WTC11 (cell line): Measurements from ENCODE around the gene PAF1. TPM values are rescaled to one million over a fixed set of nuclear protein-coding genes. Genes with fewer than 3 reads are reported as not detected.

Experiments used
- ATAC-seq: fragments of 200-7000 bp; cut with Tn5 transposase; 2 replicates; pipeline ENCODE4 v1.10.0; 2021; ENCODE audit warnings: mild to moderate bottlenecking, moderate library complexity
- CTCF ChIA-PET: fragments of 300-600 bp; sonication (Branson Sonifier 250); formaldehyde crosslinking; loops from one replicate; lab custom pipeline; 2021; ENCODE audit warnings: antibody characterized with exemption; lab: Charles Lee
- POLR2A ChIA-PET: fragments of 350-600 bp; sonication (Branson Sonifier 250); formaldehyde crosslinking; loops from one replicate; lab custom pipeline; 2021; ENCODE audit warnings: antibody characterized with exemption; lab: Charles Lee
- DNase-seq: peaks from one replicate; pipeline ENCODE4 v3.0.0; 2021; ENCODE audit warnings: low spot score
- H3K27ac Mint-ChIP-seq: 2 replicates; pipeline ENCODE4 v1.8.0; 2021; ENCODE audit warnings: mixed read lengths
- H3K27me3 Mint-ChIP-seq: 2 replicates; pipeline ENCODE4 v1.8.0; 2021; ENCODE audit warnings: low read depth, mild to moderate bottlenecking, moderate library complexity, mixed read lengths
- H3K36me3 Mint-ChIP-seq: 2 replicates; pipeline ENCODE4 v1.8.0; 2021; ENCODE audit warnings: mixed read lengths
- H3K4me1 Mint-ChIP-seq: 2 replicates; pipeline ENCODE4 v1.8.0; 2022; ENCODE audit warnings: mixed read lengths
- H3K4me3 Mint-ChIP-seq: 2 replicates; pipeline ENCODE4 v1.8.0; 2021; ENCODE audit warnings: mild to moderate bottlenecking, moderate library complexity, mixed read lengths
- H3K9me3 Mint-ChIP-seq: 2 replicates; pipeline ENCODE4 v1.8.0; 2021; ENCODE audit warnings: mixed read lengths
- CBFB ChIP-seq: sonication (generic); formaldehyde crosslinking; IDR thresholded peaks from 2 replicates; pipeline ENCODE4 v1.8.1; 2022; ENCODE audit warnings: mild to moderate bottlenecking, low read depth, missing genetic modification reagents
- CREM ChIP-seq: sonication (generic); formaldehyde crosslinking; IDR thresholded peaks from 2 replicates; pipeline ENCODE4 v1.8.1; 2022; ENCODE audit warnings: mild to moderate bottlenecking, missing genetic modification reagents, moderate library complexity
- FOXJ3 ChIP-seq: sonication (generic); formaldehyde crosslinking; IDR thresholded peaks from 2 replicates; pipeline ENCODE4 v1.9.0; 2021; ENCODE audit warnings: missing genetic modification reagents, mild to moderate bottlenecking, borderline replicate concordance
- FOXK1 ChIP-seq: sonication (generic); formaldehyde crosslinking; IDR thresholded peaks from 2 replicates; pipeline ENCODE4 v1.8.0; 2022; ENCODE audit warnings: mild to moderate bottlenecking, moderate library complexity, missing genetic modification reagents
- FOXP1 ChIP-seq: sonication (generic); formaldehyde crosslinking; IDR thresholded peaks from 2 replicates; pipeline ENCODE4 v1.8.0; 2022; ENCODE audit warnings: missing genetic modification reagents, mild to moderate bottlenecking, moderate library complexity, borderline replicate concordance
- GABPB1 ChIP-seq: sonication (generic); formaldehyde crosslinking; IDR thresholded peaks from 2 replicates; pipeline ENCODE4 v1.8.1; 2023; ENCODE audit warnings: mild to moderate bottlenecking, missing genetic modification reagents
- JUN ChIP-seq: sonication (generic); formaldehyde crosslinking; IDR thresholded peaks from 2 replicates; pipeline ENCODE4 v1.8.0; 2023; ENCODE audit warnings: mild to moderate bottlenecking, missing genetic modification reagents
- KAT7 ChIP-seq: sonication (generic); formaldehyde crosslinking; IDR thresholded peaks from 2 replicates; pipeline ENCODE4 v1.8.1; 2023; ENCODE audit warnings: missing genetic modification reagents, mild to moderate bottlenecking, borderline replicate concordance
- SP1 ChIP-seq: sonication (generic); formaldehyde crosslinking; conservative IDR thresholded peaks from 2 replicates; pipeline ENCODE4 v1.8.1; 2022; ENCODE audit warnings: missing genetic modification reagents
- TEAD4 ChIP-seq: sonication (generic); formaldehyde crosslinking; IDR thresholded peaks from 2 replicates; pipeline ENCODE4 v1.8.0; 2022; ENCODE audit warnings: mild to moderate bottlenecking, missing genetic modification reagents
- ZNF138 ChIP-seq: sonication (generic); formaldehyde crosslinking; conservative IDR thresholded peaks from 2 replicates; pipeline ENCODE4 v1.8.1; 2022; ENCODE audit warnings: mild to moderate bottlenecking, moderate library complexity, missing genetic modification reagents
- ZNF263 ChIP-seq: sonication (generic); formaldehyde crosslinking; IDR thresholded peaks from 2 replicates; pipeline ENCODE4 v1.8.1; 2022; ENCODE audit warnings: low read depth, mild to moderate bottlenecking, moderate library complexity, missing genetic modification reagents
- ZNF416 ChIP-seq: fragments of 250-450 bp; sonication (Bioruptor Pico); IDR thresholded peaks from 2 replicates; pipeline ENCODE4 v1.9.0; 2021; ENCODE audit warnings: mild to moderate bottlenecking, inconsistent platforms
- ZNF671 ChIP-seq: fragments of 250-450 bp; sonication (Bioruptor Pico); IDR thresholded peaks from 2 replicates; pipeline ENCODE4 v1.8.0; 2021; ENCODE audit warnings: mild to moderate bottlenecking
- total RNA-seq: library from RNA; stranded (reverse); gene quantifications from 3 replicates; pipeline ENCODE4 v1.2.3, GENCODE V29; 2021
- TF ChIP-seq, protein P1 (sequence below): sonication (generic); formaldehyde crosslinking; IDR thresholded peaks from 2 replicates; pipeline ENCODE4 v1.8.0; 2023; ENCODE audit warnings: missing genetic modification reagents, mild to moderate bottlenecking, borderline replicate concordance
- TF ChIP-seq, protein P2 (sequence below): sonication (generic); formaldehyde crosslinking; IDR thresholded peaks from 2 replicates; pipeline ENCODE4 v1.8.1; 2022; ENCODE audit warnings: missing genetic modification reagents, borderline replicate concordance

PAF1 gene
- total RNA-seq, 1 experiment from 2014 or later: 27.8 TPM

DNA sequence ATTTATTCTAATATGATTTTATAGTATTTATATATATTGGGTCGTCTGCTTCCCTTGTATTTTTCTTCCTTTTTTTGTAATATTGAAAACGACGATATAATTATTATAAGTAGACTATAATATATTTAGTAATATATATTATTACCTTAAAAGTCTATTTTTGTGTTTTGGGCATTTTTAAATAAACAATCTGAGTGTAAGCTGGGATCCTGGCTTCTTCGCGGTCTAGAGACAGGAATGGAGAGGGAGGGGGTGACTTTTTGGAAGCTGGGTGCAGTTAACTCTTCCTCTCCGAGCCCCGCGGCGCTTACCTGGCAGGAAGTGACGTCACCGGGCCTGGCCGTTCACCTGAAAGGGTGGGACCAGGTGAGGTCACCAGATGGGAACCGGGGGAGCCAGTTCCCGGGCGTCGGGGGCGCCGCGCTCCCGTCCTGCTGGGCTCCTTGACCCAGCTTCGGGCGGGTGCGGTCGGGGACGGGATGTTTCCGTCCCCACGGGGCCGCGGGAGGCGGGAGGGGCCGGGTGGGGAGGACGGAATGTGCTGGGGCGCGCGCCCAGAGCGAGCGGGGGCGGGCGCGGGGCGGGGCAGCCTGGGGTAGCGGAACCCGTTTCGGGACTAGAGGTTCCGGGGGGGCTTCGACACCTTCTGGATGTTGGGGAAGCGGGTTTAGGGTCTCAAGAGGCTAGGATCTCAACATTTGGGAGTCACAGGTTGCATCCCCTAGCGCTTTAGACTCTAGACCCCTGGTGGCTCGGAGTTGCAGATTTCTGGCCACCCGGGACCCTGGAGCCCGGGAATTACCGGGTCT, 18.5 kb upstream of the PAF1 start:
- DNase-seq: peak; percentile 96
- no peak for ATAC-seq
- H3K27me3 Mint-ChIP-seq: no peaks in the 10 kb centered on the region
- peak overlapping the region; percentile 87 for H3K27ac Mint-ChIP-seq
- TF ChIP-seq ZNF671 (CRISPR knock-in tag) (no peak), GABPB1 (0 out of 2 replicates have a peak, but pooled peaks have one; percentile 48), FOXJ3 (no peak), ZNF138 (no peak), CBFB (CRISPR knock-in tag) (no peak), ZNF263 (CRISPR knock-in tag) (no peak), SP1 (CRISPR knock-in tag) (peak; percentile 70), CREM (CRISPR knock-in tag) (peak; percentile 92), JUN (CRISPR knock-in tag) (0 out of 2 replicates have a peak, but pooled peaks have one; percentile 59), FOXK1 (0 out of 2 replicates have a peak, but pooled peaks have one; percentile 38), FOXP1 (peak; percentile 16; the same call in 1 of the 2 replicates)
- TF ChIP-seq, protein P1, sequence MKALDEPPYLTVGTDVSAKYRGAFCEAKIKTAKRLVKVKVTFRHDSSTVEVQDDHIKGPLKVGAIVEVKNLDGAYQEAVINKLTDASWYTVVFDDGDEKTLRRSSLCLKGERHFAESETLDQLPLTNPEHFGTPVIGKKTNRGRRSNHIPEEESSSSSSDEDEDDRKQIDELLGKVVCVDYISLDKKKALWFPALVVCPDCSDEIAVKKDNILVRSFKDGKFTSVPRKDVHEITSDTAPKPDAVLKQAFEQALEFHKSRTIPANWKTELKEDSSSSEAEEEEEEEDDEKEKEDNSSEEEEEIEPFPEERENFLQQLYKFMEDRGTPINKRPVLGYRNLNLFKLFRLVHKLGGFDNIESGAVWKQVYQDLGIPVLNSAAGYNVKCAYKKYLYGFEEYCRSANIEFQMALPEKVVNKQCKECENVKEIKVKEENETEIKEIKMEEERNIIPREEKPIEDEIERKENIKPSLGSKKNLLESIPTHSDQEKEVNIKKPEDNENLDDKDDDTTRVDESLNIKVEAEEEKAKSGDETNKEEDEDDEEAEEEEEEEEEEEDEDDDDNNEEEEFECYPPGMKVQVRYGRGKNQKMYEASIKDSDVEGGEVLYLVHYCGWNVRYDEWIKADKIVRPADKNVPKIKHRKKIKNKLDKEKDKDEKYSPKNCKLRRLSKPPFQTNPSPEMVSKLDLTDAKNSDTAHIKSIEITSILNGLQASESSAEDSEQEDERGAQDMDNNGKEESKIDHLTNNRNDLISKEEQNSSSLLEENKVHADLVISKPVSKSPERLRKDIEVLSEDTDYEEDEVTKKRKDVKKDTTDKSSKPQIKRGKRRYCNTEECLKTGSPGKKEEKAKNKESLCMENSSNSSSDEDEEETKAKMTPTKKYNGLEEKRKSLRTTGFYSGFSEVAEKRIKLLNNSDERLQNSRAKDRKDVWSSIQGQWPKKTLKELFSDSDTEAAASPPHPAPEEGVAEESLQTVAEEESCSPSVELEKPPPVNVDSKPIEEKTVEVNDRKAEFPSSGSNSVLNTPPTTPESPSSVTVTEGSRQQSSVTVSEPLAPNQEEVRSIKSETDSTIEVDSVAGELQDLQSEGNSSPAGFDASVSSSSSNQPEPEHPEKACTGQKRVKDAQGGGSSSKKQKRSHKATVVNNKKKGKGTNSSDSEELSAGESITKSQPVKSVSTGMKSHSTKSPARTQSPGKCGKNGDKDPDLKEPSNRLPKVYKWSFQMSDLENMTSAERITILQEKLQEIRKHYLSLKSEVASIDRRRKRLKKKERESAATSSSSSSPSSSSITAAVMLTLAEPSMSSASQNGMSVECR (CRISPR knock-in tag): 0 out of 2 replicates have a peak, but pooled peaks have one; percentile 24
- TF ChIP-seq, protein P2, sequence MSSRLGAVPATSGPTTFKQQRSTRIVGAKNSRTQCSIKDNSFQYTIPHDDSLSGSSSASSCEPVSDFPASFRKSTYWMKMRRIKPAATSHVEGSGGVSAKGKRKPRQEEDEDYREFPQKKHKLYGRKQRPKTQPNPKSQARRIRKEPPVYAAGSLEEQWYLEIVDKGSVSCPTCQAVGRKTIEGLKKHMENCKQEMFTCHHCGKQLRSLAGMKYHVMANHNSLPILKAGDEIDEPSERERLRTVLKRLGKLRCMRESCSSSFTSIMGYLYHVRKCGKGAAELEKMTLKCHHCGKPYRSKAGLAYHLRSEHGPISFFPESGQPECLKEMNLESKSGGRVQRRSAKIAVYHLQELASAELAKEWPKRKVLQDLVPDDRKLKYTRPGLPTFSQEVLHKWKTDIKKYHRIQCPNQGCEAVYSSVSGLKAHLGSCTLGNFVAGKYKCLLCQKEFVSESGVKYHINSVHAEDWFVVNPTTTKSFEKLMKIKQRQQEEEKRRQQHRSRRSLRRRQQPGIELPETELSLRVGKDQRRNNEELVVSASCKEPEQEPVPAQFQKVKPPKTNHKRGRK (CRISPR knock-in tag): no peak
- H3K36me3 Mint-ChIP-seq: peaks cover 8% of the 10 kb centered on the region; the same call in 1 of the 2 replicates
- POLR2A ChIA-PET: interaction anchor here (0.6 to 2.2 kb wide), 4 partner anchors 18 to 284 kb away, joined by 3 to 9 read pairs (median 6); partner anchors contain the start of genes MED29, PAF1, PAK4 and RPS16
- H3K4me1 Mint-ChIP-seq: peaks cover 52% of the 10 kb centered on the region
- H3K9me3 Mint-ChIP-seq: no peaks in the 10 kb centered on the region
- peak overlapping the region; percentile 99 for H3K4me3 Mint-ChIP-seq
- CTCF ChIA-PET: interaction anchor here (1.0 to 4.3 kb wide), 2 partner anchors 12 to 18 kb away, joined by 3 to 38 read pairs; partner anchors contain the start of genes MED29 and PAF1

DNA sequence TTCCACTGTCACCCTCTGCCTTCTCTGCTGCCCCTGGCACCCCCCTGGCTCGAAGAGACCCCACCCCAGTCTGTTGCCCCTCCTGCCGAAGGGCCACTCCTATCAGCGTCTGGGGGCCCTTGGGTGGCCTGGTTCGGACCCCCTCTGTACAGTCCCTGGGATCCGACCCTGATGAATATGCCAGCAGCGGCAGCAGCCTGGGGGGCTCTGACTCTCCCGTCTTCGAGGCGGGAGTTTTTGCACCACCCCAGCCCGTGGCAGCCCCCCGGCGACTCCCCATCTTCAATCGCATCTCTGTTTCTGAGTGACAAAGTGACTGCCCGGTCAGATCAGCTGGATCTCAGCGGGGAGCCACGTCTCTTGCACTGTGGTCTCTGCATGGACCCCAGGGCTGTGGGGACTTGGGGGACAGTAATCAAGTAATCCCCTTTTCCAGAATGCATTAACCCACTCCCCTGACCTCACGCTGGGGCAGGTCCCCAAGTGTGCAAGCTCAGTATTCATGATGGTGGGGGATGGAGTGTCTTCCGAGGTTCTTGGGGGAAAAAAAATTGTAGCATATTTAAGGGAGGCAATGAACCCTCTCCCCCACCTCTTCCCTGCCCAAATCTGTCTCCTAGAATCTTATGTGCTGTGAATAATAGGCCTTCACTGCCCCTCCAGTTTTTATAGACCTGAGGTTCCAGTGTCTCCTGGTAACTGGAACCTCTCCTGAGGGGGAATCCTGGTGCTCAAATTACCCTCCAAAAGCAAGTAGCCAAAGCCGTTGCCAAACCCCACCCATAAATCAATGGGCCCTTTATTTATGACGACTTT, 17.7 kb upstream of the PAF1 start:
- Mint-ChIP-seq H3K9me3 (no peaks in the 10 kb centered on the region), H3K27ac (peak overlapping the region; percentile 95), H3K36me3 (peaks cover 8% of the 10 kb centered on the region; the same call in 1 of the 2 replicates), H3K4me1 (peaks cover 48% of the 10 kb centered on the region)
- DNase-seq: no peak
- ATAC-seq: no peak
- CTCF ChIA-PET: interaction anchor here (1.0 to 4.3 kb wide), 2 partner anchors 11 to 17 kb away, joined by 3 to 38 read pairs; partner anchors contain the start of genes MED29 and PAF1
- POLR2A ChIA-PET: interaction anchor here (0.6 to 2.2 kb wide), 7 partner anchors 15 to 283 kb away, joined by 3 to 9 read pairs (median 4); partner anchors contain the start of genes MED29, PAF1, PAK4 and RPS16
- TF ChIP-seq JUN (CRISPR knock-in tag) (no peak), KAT7 (CRISPR knock-in tag) (no peak), TEAD4 (CRISPR knock-in tag) (no peak), ZNF416 (CRISPR knock-in tag) (no peak)
- TF ChIP-seq, all 79 proteins: peak for 0
- Mint-ChIP-seq H3K4me3 (peak overlapping the region; percentile 90), H3K27me3 (no peaks in the 10 kb centered on the region)
